IMR-90 (cell line): ENCODE data around the gene CADM2.

ENCODE experiments used
- CHD1 ChIP-seq: IDR thresholded peaks from 2 replicates; pipeline ENCODE4 v1.6.1; 2012; ENCODE audit warnings: low read depth, low read length, improper control_type of control experiment
- CTCF ChIP-seq: conservative IDR thresholded peaks from 2 replicates; pipeline ENCODE4 v1.5.1; 2012; ENCODE audit warnings: mild to moderate bottlenecking, low read depth, low read length, improper control_type of control experiment
- FOS ChIP-seq: fragments of 150-350 bp; IDR thresholded peaks from 2 replicates; pipeline ENCODE4 v1.6.1; 2016; ENCODE audit warnings: low read depth, low read length
- MXI1 ChIP-seq: IDR thresholded peaks from 2 replicates; pipeline ENCODE4 v1.6.1; 2012; ENCODE audit warnings: low read depth, mild to moderate bottlenecking, low read length, moderate library complexity, borderline replicate concordance
- POLR2A ChIP-seq: IDR thresholded peaks from 2 replicates; pipeline ENCODE4 v1.6.1; 2012; ENCODE audit warnings: mild to moderate bottlenecking, low read depth, low read length
- RAD21 ChIP-seq: IDR thresholded peaks from 2 replicates; pipeline ENCODE4 v1.6.1; 2012; ENCODE audit warnings: low read length, improper control_type of control experiment
- SMC3 ChIP-seq: fragments of 150-350 bp; IDR thresholded peaks from 2 replicates; pipeline ENCODE4 v1.6.1; 2016; ENCODE audit warnings: low read depth, mild to moderate bottlenecking, antibody characterized with exemption, low read length, moderate library complexity
- USF2 ChIP-seq: fragments of 150-350 bp; IDR thresholded peaks from 2 replicates; pipeline ENCODE4 v1.6.1; 2017; ENCODE audit warnings: mild to moderate bottlenecking, antibody characterized with exemption, low read length, low read depth

- TF ChIP-seq FOS, result no peak
- TF ChIP-seq POLR2A, result no peak
- no peak for TF ChIP-seq MXI1
- TF ChIP-seq CTCF, result no peak
- TF ChIP-seq RAD21, result no peak
- TF ChIP-seq CHD1, result no peak
- TF ChIP-seq USF2, result no peak
- no peak for TF ChIP-seq SMC3
Observed at GRCh38 chr3:85164436-85164835, 205.6 kb downstream of the CADM2 start.
